ENCODE results near the gene SOAT1.

GRCh38 chr1:179372160-179372559, 78.6 kb downstream of the SOAT1 start:
- TF ChIP-seq CTCF (IDR thresholded peaks at IDR 0.05): no peak
- no peak for TF ChIP-seq EZH2 (IDR thresholded peaks at IDR 0.05; ENCODE audit: borderline replicate concordance, insufficient read depth, low read depth, low read length, poor library complexity, severe bottlenecking)

Measured in B cell (primary cell).